GM21360 (cell line): ENCODE measurements around the gene SMG6.

ENCODE experiments used
- ATAC-seq: cut with Tn5 transposase; IDR thresholded peaks from one replicate; pipeline ENCODE4 v1.9.1; 2021; ENCODE audit warnings: mild to moderate bottlenecking, moderate library complexity; ENCODE audit not compliant: unreplicated experiment

SMG6 gene

GRCh38 chr17:2035541-2036488 lies 267.8 kb downstream of the SMG6 start:
- ATAC-seq, result no peak

DNA sequence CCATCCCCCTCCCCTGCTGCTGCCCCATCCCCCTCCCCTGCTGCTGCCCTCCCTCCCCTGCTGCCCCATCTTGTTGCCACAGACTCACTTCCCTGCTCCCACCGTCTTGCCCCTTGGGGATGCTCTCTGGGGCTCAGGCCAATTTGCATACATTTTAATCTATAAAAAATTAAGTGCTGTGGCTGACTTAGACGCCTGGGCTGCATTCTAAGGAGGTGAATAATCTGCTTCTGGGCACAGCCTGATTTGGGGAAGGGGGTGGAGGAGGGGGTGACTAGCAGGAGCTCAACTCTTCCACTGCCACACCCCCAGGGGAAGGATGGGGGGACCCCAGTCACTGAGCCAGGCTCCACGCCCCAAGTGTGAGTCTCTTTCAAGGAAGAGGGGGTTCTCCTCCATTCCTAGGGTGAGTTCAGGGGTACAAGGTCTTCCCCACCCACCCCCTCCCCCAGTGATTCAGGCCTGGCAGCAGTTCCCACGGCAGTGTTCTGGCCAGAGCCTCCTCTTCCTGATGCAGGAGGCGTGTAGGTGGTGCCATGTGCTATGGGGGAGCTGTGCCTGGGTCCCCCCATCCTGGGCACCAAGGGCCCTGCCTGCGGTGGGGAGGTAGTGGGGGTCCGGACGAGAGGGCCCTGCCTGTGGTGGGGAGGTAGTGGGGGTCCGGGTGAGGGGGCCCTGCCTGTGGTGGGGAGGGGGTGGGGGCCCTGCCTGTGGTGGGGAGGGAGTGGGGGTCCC lies 268.6 kb downstream of the SMG6 start:
- ATAC-seq, result no peak

DNA sequence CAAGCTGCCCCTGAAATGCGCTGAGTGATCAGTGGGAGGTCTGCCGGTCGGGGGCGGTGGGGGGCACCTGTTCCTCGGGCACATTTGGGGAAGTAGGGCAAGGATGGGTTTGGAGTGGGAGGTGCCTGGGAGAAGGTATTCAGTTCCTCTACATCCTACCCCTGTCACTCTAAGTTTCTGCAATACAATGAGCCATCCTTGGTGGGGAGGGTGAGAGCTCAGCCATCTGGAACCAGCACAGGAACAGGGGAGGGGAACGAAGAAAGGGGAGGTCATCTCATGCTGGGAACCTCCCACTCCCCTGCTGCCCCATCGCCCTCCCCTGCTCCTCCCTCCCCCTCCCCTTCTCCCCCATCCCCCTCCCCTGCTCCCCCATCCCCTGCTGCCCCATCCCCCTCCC lies 269.4 kb downstream of the SMG6 start:
- ATAC-seq, result no peak

DNA sequence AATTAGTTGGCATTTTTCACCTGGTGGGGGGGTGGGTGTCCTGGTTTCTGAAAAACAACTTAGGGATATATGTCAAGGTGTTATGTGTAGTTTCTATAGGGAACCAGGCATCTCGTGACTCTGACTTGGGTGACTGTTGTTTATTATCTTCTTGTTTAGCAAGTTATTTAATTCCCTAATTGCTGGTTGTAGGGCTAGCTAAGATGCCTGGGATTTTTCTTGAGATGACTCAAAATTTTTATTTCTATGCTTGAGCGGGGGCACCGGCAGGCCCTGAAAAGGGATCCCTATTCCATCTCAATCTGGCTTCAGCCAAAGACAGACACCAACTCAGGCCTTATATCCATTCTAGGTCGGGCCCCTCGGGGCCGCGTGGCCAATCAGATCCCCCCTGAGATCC lies 270.4 kb downstream of the SMG6 start:
- ATAC-seq, result no peak

GRCh38 chr17:2030779-2031163 lies 272.8 kb downstream of the SMG6 start:
- ATAC-seq, result no peak

GRCh38 chr17:2029911-2030778 lies 273.4 kb downstream of the SMG6 start, which contains the start of gene DPH1:
TSS of gene DPH1 (plus strand) at chr17:2030153. CDS start at chr17:2030170, 17 bp downstream.
- peak; percentile 55 for ATAC-seq

DNA sequence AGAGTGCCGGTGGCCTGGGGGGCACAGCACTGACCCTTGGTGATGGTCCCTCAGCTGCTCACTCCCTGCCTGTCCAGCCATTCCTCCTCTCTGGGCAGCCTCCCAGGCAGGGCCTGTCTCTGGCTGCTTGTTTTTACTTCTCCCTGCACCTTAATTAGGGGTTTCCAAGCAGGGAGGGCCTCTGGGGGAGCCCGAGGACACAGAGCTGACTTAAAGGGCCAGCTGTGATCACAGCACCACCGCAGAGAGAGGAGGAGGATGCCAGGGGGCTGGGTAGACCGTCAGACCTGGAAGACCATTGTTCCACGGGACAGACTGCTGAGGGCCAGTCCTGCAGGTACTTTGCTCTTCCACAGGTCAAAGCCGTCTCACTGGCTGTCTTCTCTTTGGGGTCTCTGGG lies 274.8 kb downstream of the SMG6 start:
- no peak for ATAC-seq

DNA sequence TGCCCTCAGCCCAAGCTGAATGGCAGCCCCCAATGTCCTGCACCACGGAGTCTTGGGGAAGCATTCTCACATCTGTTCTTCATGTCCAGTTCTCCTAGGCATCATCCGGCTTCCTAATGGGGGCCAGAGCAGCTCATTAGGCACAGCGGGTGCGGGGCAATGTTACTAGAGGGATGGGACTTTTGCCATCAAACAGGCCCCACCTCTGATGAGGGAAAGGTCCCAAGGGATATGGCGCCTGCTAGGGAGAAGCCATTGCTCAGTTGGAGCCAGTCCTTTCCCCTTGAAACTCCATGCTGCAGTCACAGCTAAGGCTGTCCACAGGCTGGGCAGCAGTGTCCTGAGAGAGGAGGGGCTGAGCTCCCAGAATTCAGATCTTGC lies 275.4 kb downstream of the SMG6 start:
- no peak for ATAC-seq

DNA sequence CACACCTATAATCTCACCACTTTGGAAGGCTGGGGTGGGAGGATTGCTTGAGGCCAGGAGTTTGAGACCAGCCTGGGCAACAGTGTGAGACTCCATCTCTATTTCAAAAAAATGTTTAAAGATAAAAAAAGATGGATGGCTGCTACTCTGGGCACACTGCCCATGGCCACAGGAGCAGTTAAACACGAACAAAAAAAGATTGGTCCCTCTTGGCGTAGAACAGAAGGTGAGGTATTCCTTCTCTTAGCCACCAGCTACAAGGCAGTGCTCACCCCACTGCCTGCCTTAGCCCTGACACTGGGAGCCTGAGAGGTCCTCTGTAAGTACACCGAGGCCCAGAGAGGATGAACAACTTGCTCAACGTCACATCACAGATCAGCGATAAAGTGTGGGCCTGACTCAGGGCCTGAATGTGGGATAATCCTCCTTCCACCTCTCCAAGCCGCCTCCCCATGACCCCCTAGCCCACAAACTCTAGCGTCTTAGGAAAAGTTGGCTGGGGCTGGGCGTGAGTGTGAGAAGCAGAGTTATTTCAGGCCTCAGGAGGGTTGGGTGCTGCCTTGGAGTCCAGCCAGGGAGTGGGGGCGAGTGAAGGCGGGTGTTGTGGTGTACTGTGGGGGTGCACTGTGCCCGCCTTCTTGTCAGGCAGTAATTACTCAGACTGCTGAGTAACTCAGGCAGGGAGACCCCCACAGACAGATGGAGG lies 275.9 kb downstream of the SMG6 start:
- no peak for ATAC-seq

- no peak for ATAC-seq
These were observed 277.8 kb downstream of the SMG6 start for GRCh38 chr17:2025622-2026309.

- ATAC-seq, result no peak
These were observed 278.4 kb downstream of the SMG6 start, which contains the start of gene RTN4RL1 for GRCh38 chr17:2025220-2025621. TSS of gene RTN4RL1 (minus strand) at chr17:2025334. CDS start at chr17:2024865, 469 bp downstream.

DNA sequence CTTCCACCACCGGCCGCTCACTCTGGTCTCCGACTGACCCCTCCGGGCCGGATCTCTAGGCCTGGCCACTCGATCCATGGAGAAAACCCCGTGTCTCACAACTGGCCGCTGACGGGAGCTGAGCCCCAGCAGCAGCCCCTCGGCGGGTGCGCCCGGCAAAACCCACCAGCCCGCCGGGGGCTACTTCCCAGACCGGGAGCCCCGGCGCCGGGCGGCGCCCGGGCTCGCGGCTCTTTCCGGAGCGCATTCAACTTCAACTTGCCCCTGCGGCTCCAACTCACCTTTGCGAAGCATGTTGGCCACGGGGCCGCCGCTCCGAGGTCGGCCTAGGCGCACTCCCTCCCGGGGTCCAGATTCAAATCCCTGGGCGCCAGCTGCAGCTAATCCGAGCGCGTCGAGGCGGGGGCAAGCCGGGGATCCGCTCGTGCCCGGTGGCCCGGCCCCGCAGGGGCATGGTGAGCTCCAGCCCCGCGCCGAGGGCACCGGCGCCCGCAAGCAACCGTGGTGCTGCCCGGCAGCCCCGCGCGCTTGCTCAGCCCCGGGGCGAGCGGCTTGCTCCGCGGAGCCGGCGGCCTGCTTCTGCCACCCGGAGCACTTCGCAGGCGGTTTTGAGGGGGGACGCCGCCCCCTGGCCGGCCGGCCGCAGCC lies 278.9 kb downstream of the SMG6 start:
- ATAC-seq, result no peak

- no peak for ATAC-seq
These were observed 279.7 kb downstream of the SMG6 start for GRCh38 chr17:2023692-2024571.

GRCh38 chr17:2023256-2023655 lies 280.3 kb downstream of the SMG6 start:
- no peak for ATAC-seq

DNA sequence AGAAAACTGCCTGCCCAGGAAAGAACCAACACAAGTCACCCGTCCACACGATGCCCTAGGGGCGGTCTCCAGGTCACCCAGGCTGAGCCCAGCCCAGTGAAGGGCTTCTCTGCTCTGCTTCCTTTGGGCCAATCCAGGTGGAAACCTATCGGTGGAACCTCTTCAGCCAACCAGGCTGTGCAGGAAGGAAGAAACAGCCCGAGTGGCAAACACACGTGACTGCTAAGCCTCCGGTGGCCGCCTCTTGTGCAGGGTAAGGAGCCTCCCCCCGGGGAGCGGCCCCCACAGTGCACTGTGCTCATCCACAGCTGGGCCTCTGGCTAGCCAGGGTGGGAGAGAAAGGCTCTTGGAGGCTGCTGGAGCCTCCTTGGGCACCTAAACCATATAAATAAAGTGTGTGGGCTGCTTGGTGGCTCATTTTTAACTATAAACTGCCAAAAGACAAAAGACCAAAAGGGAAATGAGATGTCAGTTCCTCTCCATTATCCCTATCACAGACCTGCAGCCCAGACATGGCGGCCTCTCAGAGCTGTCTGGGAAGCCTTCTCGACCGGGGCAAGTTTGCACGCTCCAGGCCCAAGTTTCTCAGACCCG lies 280.8 kb downstream of the SMG6 start:
- no peak for ATAC-seq

- no peak for ATAC-seq
These were observed 282.9 kb downstream of the SMG6 start for GRCh38 chr17:2020721-2021120.

DNA sequence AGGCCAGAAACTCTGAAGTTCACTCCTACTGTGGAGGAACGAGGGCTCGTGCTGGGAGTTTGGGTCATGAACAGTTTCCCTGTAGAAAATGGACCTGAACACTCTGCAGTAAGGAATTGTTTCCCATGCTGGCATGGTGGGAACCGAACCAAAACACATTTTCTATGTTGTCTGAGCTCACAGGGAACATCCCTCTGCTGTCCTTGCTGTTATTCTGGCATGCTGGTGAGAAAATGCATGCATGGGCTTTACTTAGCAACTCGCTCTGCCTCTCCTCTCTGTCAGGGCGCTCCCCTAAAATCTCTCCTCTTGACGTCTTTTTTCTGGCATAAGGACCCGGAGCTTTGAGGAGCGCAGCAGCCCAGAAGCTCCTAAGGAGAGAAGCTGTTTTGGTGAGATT lies 283.9 kb downstream of the SMG6 start:
- ATAC-seq, result no peak
